Fibroblast of upper back skin (primary cell): ENCODE measurements around the gene CIPC.

Experiments used
- DNase-seq: peaks from one replicate; pipeline ENCODE4 v3.0.0-alpha.2; 2013

CIPC gene

GRCh38 chr14:77103951-77104350, 5.9 kb downstream of the CIPC start:
- no peak for DNase-seq

DNA sequence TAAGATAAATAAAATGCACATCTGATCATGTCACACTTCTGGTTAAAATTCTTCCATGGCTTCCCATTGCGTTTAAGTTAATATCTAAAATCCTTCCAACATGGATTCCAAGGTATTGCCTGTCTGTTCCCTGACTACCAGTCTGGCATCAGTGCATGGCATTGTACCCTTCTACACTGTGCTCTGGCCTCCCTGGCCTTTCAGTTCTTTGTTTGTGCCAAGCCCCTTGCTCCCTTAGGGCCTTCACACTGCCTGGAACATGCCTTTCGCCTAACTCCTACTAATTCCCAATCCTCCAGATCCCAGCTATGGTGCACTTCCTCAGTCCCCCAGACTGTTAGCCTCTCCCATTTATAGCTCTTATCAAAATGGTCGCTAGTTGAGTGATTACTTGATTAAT, 6.3 kb downstream of the CIPC start:
- DNase-seq, result no peak

DNA sequence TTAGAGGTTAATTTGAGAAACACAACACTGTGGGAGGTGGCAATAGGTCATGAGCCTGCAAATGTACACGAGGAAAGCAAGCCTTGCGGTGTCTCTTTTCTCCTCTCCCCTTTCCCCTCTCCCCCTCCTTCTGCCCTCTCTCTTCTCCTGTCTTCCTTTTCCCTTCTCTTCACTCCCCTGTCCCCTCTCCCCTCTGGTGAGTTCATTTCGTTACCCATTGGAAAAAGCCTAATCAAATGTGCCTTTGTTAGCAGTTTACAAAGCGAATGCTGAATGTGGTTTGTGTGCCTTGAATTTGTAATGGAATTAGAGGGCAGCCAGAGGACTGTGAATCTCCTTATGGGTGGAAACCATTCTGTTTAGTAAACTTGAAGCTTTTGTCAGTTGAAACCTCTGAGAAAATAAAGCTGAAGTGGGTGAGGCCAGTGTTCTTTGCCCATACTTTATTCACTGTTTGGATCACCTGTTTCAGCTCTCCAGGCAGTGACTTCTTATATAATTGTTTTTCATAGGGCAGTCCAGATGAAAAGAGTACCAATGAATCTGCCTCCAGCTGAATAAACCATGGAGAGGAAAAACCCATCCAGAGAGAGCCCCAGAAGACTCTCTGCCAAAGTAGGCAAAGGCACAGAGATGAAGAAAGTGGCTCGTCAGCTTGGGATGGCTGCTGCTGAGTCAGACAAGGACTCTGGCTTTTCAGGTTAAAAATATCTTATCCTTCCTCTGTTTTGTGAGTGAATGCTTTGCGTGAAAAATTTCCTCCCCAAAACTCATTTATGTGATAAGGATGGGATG, 7.3 kb downstream of the CIPC start:
- no peak for DNase-seq

- DNase-seq, result no peak
Observed at GRCh38 chr14:77106666-77107065, 8.6 kb downstream of the CIPC start.

GRCh38 chr14:77107228-77107627, 9.2 kb downstream of the CIPC start:
- no peak for DNase-seq

DNA sequence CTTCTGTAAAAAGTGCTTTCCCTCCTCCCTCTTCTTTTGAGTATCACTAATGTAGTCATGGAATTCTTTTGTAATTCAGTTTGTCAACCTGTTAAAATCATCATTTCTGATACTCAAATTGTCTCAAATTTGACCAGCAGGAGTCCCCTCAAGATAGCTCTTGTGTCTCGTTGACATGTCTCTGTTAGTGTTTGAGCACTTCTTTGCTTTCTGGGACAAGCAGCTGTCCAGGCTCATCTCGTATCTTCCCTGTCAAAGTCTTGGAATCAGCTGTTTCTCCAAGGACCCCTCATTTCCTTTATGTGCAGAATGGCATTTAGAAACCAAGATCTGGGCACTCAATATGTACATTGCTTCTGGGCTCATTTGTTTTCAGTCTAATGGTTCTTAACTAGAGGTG, 10.7 kb downstream of the CIPC start:
- DNase-seq, result no peak

DNA sequence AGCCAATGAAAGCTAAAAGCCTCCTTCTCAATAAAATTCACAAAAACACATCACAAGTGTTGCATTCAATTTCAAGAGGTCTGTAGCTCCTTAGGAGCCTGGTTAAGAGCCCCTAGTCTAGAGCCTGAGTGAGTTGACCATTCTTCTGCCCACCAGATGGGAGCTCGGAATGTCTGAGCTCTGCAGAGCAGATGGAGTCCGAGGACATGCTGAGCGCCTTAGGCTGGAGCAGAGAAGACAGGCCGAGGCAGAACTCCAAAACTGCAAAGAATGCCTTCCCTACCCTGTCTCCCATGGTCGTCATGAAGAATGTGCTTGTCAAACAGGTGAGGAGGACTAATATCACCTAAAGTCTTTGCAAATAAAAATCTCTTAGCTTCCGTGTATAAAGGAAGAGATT, 11.6 kb downstream of the CIPC start:
- no peak for DNase-seq

DNA sequence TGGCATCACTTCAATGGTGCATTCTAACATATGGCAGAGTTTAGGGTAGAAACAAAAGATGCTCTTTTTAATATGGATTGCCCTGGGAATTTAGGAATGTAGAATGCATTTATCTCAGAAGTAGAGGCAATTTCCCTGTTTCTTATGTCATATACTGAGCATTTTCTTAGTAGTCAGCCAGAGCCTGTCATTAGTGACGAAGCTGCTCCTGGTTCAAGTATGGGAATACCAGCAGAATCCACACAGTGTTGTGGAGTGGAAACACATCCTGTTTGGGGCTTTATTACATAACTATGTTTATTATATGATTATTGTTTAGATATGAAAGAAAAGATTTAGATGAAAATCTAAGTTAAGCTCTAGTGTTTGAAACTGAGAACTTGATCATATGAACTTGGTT, 12.2 kb downstream of the CIPC start:
- no peak for DNase-seq

DNA sequence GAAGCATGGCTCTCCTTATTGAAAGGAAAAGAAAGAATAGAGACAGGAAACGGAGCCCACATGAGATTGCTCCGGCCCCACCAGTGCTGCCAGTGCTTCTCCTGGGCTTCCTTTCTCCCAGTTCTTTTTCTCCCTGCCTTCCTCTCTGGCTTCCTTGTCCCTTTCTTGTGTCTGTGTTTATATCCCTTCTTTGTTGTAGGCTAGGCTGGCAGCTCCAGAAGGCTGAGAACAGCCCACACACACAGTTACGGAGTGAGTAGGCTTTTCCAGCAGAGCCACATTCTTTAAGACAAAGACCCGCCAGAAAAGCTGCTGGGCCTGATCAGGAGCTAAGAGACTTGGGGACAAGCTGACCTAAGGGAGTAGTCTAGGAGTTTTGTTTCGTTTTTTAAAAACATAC, 13.0 kb downstream of the CIPC start:
- no peak for DNase-seq

DNA sequence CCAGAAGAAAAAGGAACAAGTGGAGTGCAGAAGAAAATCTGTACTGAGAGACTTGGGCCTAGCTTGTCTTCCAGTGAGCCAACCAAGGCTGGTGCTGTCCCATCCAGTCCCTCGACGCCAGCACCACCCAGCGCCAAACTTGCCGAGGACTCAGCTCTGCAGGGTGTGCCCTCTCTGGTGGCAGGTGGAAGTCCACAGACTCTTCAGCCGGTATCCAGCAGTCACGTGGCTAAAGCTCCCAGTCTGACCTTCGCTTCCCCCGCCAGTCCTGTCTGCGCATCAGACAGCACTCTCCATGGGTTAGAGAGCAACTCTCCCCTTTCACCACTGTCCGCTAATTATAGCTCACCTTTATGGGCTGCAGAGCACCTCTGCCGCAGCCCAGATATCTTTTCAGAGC, 15.6 kb downstream of the CIPC start:
- DNase-seq, result no peak

GRCh38 chr14:77114609-77115008, 16.6 kb downstream of the CIPC start:
- DNase-seq, result no peak

- no peak for DNase-seq
Observed at GRCh38 chr14:77116172-77116817, 18.2 kb downstream of the CIPC start.

DNA sequence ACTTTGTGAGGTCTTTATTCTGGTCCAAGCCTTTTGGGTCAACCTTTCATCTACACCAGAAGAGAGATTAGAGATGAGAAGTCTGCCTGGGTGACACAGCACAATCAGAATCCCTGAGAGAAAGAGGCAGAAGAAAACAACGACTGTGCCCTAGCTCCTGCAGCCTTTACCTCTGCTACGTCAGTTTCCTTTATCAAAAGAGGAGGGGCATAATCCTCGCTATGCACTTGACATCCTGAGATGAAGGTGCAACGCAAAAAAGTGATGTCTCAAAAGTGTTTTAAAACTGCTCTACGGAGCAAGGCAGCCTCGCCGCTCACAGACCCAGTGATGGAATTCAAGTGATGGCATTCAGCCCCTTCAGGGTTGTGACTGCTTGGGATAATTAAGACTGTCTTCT, 21.8 kb downstream of the CIPC start:
- no peak for DNase-seq

GRCh38 chr14:77120771-77121743, 23.0 kb downstream of the CIPC start:
- DNase-seq, result no peak

- no peak for DNase-seq
Observed at GRCh38 chr14:77122526-77123125, 24.6 kb downstream of the CIPC start.

GRCh38 chr14:77123381-77124325, 25.6 kb downstream of the CIPC start:
- no peak for DNase-seq

- DNase-seq, result no peak
Observed at GRCh38 chr14:77124345-77125280, 26.6 kb downstream of the CIPC start.

DNA sequence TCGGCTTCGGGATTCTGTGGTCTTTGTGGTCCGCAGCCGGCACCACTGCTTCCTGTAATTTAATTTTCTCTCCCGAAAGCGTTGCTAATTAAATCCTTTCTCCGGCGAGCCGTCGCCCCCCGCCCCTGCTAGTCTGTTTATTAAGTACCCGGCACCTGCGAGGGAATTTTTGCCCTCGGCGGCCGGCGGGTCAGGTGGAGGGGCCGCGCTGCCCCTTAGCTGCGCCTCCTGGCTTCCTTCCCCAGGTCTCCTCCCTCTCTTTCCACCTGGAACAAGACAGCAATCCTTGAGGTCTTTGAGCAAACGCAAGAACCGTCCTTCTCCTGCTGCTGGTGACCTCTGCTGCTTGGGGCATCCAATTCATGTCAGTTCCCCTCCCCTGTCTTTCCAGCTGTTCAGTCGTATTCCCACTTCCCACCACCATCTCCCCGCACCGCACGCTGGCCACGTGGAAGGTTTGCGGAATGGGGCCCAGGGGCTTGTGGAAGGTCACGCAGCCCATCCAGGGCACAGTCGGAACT, 27.3 kb downstream of the CIPC start:
- DNase-seq, result no peak

- DNase-seq, result no peak
Observed at GRCh38 chr14:77125823-77126325, 27.8 kb downstream of the CIPC start.

DNA sequence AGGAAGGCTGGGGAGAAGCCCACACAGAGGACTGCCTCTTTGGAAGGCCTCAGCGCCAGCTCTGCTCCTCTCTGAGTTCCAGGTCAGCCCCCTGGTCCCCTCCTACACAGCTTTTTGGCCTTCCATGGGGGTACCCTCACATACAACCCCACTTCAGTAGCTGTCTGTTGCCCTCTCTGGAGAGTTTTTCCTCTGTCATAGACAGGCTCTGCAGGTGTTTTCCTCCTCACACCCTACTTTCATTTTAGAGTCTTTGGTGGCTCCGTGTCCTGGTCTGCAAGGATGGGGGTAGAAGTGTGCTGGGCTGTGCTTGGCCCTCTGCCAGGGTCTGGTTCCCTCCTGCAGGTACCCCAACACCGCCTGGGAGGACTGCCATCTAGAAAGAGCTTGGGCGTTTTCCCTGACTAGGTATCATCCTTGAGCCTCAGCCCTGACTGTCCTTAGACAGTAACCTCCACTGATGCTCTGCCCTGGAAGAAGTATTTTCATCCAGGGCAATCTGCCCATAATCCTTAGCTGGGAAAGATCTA, 28.5 kb downstream of the CIPC start:
- DNase-seq, result no peak
